Placental pericyte (primary cell): ENCODE data around the gene SERPINB2. TPM values are rescaled to one million over a fixed set of nuclear protein-coding genes. Genes with fewer than 3 reads are reported as not detected.

Source experiments
- total RNA-seq: library from RNA; depleted of rRNA; stranded (reverse); fragments of >200 nt; gene quantifications from 2 replicates; pipeline ENCODE4 v1.2.3, GENCODE V29; 2012

Gene SERPINB2
- total RNA-seq: 211 and 212 TPM in 2 replicates

GRCh38 chr18:63887424-63887823, at the start of gene SERPINB2:
SERPINB2 (plus strand) TSS chr18:63887705; CDS start chr18:63891445, 3,740 bp downstream.

GRCh38 chr18:63907664-63908063, 20.2 kb downstream of the SERPINB2 start, which contains the start of gene SERPINB10:
SERPINB10 (plus strand) TSS chr18:63907958; CDS start chr18:63915511, 7,553 bp downstream.

GRCh38 chr18:63949068-63949737, 61.7 kb downstream of the SERPINB2 start, which contains the start of gene HMSD:
HMSD (plus strand) TSS chr18:63949301; CDS start chr18:63953456, 4,155 bp downstream.

Other genes starting within 250 kb of the SERPINB2 start
- 0.14 TPM in 1 of 2 replicates, not detected in the other for gene SERPINB4, start 243.4 kb upstream of the SERPINB2 start, total RNA-seq
- not detected in 2 replicates for gene SERPINB3, start 225.8 kb upstream of the SERPINB2 start, total RNA-seq
- not detected in 2 replicates for gene SERPINB11, start 184.7 kb upstream of the SERPINB2 start, total RNA-seq
- gene SERPINB7, start 112.3 kb upstream of the SERPINB2 start, total RNA-seq: 1.5 and 33.6 TPM in 2 replicates
- 0.57 and 1.1 TPM in 2 replicates for gene SERPINB10, start 20.3 kb downstream of the SERPINB2 start, total RNA-seq
- gene HMSD, start 61.6 kb downstream of the SERPINB2 start, total RNA-seq: 0.44 and 0.57 TPM in 2 replicates
- 42.7 and 47.3 TPM in 2 replicates for gene SERPINB8, start 82.4 kb downstream of the SERPINB2 start, total RNA-seq